GM12878 (cell line): ENCODE measurements around the gene NCAM2. TPM values are rescaled to one million over a fixed set of nuclear protein-coding genes. Genes with fewer than 3 reads are reported as not detected.

ENCODE experiments used
- CUX1 ChIP-seq: IDR thresholded peaks from 2 replicates; pipeline ENCODE4 v1.6.1; 2012; ENCODE audit warnings: improper control_type of control experiment, low read depth, low read length; ENCODE audit not compliant: insufficient replicate concordance
- FOXM1 ChIP-seq: IDR thresholded peaks from 2 replicates; pipeline ENCODE4 v1.6.1; 2012; ENCODE audit warnings: low read depth, mild to moderate bottlenecking, inconsistent platforms, low read length, moderate library complexity
- IKZF1 ChIP-seq: fragments of 450-650 bp; conservative IDR thresholded peaks from 2 replicates; pipeline ENCODE4 v1.6.1; 2017; ENCODE audit warnings: antibody characterized with exemption, mild to moderate bottlenecking
- NFXL1 ChIP-seq: fragments of 450-650 bp; IDR thresholded peaks from 2 replicates; pipeline ENCODE4 v1.6.1; 2017; ENCODE audit warnings: antibody characterized with exemption, mild to moderate bottlenecking, borderline replicate concordance
- PAX8 ChIP-seq: fragments of 450-650 bp; IDR thresholded peaks from 2 replicates; pipeline ENCODE4 v1.6.1; 2017; ENCODE audit warnings: mild to moderate bottlenecking, moderate library complexity
- PML ChIP-seq: IDR thresholded peaks from 2 replicates; pipeline ENCODE4 v1.6.1; 2012; ENCODE audit warnings: low read length, inconsistent platforms
- SUZ12 ChIP-seq: fragments of 200-600 bp; sonication (generic); IDR thresholded peaks from one replicate; pipeline ENCODE4 v1.6.1; 2018; ENCODE audit warnings: antibody characterized with exemption, mild to moderate bottlenecking; ENCODE audit not compliant: unreplicated experiment
- TCF7 ChIP-seq: IDR thresholded peaks from 2 replicates; pipeline ENCODE4 v1.6.1; 2014; ENCODE audit warnings: antibody characterized with exemption, borderline replicate concordance
- ZNF207 ChIP-seq: fragments of 450-650 bp; IDR thresholded peaks from 2 replicates; pipeline ENCODE4 v1.6.1; 2014; ENCODE audit warnings: antibody characterized with exemption, mild to moderate bottlenecking, borderline replicate concordance
- ZNF384 ChIP-seq: IDR thresholded peaks from 2 replicates; pipeline ENCODE4 v1.6.1; 2012; ENCODE audit warnings: low read depth, mild to moderate bottlenecking, low read length, improper control_type of control experiment, borderline replicate concordance
- ZNF622 ChIP-seq: fragments of 450-650 bp; IDR thresholded peaks from 2 replicates; pipeline ENCODE4 v1.6.1; 2017; ENCODE audit warnings: mild to moderate bottlenecking, inconsistent platforms
- polyA plus RNA-seq, 11 experiments: library from polyadenylated mRNA; depleted of rRNA in 4 of 11; unstranded in 6 of 11; stranded (reverse) in 5 of 11; fragments of >200 nt; fragmentation: Nextera tagmentation in 4 of 11; fragmentation: Illumina TruSeq in 1 of 11; extraction: Ambion mirVana in 4 of 11; extraction: Trizol in 1 of 11; gene quantifications; 1 replicate in 1 of 11; 2 replicates in 10 of 11; pipeline versions ENCODE4 v1.2.1 to v1.2.3, GENCODE V29; 2011 to 2016; ENCODE audit warnings: inconsistent platforms in 2 of 11, missing spikeins in 2 of 11, low read depth in 1 of 11
- total RNA-seq, 4 experiments: library from RNA; depleted of rRNA in 3 of 4; stranded (reverse); fragments of >200 nt in 3 of 4; fragmentation: Illumina TruSeq in 1 of 4; extraction: Trizol in 1 of 4; gene quantifications; 2 replicates each; pipeline versions ENCODE4 v1.2.1 to v1.2.3, GENCODE V29; 2013 to 2021

Gene NCAM2
- total and polyA plus RNA-seq, 10 of the 15 experiments (the other 5 are each of a cell fraction or from before 2014, with no cell fraction given), result 0.23 to 0.27 TPM; not detected in 8

GRCh38 chr21:21019681-21020080 is 21.5 kb downstream of the NCAM2 start (continued):
- TF ChIP-seq CUX1 (no peak), SUZ12 (no peak), PML (no peak), ZNF622 (no peak), ZNF207 (no peak), IKZF1 (no peak), NFXL1 (no peak), TCF7 (no peak), ZNF384 (no peak), FOXM1 (no peak), PAX8 (no peak)
